ENCODE data around the gene CDKAL1.

GRCh38 chr6:21167790-21168189 is 633.5 kb downstream of the CDKAL1 start:
- no peak for TF ChIP-seq RAD21 (IDR thresholded peaks at IDR 0.05; ENCODE audit: low read depth)
- no peak for TF ChIP-seq CEBPB (IDR thresholded peaks at IDR 0.05)
- TF ChIP-seq YY1 (IDR thresholded peaks at IDR 0.05; ENCODE audit: low read depth): no peak
